ENCODE results near the gene KIF19. TPM values are rescaled to one million over a fixed set of nuclear protein-coding genes. Genes with fewer than 3 reads are reported as not detected.

Gene KIF19
- total and polyA plus RNA-seq, 2 of the 8 experiments (the other 6 are each of a cell fraction or from before 2014, with no cell fraction given) = 0.52 to 0.77 TPM

- DNase-seq (ENCODE audit: low read depth in 1 of 2, low spot score in 2 of 2) = peak in 1 of 2 experiments; percentile 56
- 0 out of 7 replicates have a peak, but pooled peaks cover 0 to 1% (median 0%) of the 10 kb centered on the region in 4 experiments for H3K27me3 ChIP-seq (replicated peaks in 1 of 4; ENCODE audit: control insufficient read depth in 3 of 4, extremely low read depth in 1 of 4, insufficient read depth in 3 of 4, low read length in 3 of 4)
Measured at GRCh38 chr17:74380086-74380958, 54.3 kb downstream of the KIF19 start.

More at GRCh38 chr17:74380086-74380958, 54.3 kb downstream of the KIF19 start:
- no peak overlapping the region for H2BK5ac ChIP-seq (ENCODE audit: low read depth, low read length)
- no peak overlapping the region for H3K4ac ChIP-seq (replicated peaks; ENCODE audit: insufficient read length, low read depth, low read length)
- H3K27ac ChIP-seq (ENCODE audit: low read depth, low read length) = no peak overlapping the region
- no peak overlapping the region for H4K5ac ChIP-seq (ENCODE audit: insufficient read length, low read depth, low read length)
- H3K9ac ChIP-seq (replicated peaks in 1 of 4; ENCODE audit: extremely low read depth in 1 of 4, low read depth in 3 of 4, low read length in 3 of 4) = no peak overlapping the region
- H3K9me3 ChIP-seq (ENCODE audit: insufficient read depth in 2 of 2, low read depth in 1 of 2, low read length in 1 of 2) = no peaks in the 10 kb centered on the region
- TF ChIP-seq RAD21 (IDR thresholded peaks at IDR 0.05 in 1 of 2, conservative IDR thresholded peaks at IDR 0.05 in 1 of 2; ENCODE audit: low read depth in 2 of 2, low read length in 2 of 2) = peak; percentile 34 to 55
- TF ChIP-seq, protein P1, sequence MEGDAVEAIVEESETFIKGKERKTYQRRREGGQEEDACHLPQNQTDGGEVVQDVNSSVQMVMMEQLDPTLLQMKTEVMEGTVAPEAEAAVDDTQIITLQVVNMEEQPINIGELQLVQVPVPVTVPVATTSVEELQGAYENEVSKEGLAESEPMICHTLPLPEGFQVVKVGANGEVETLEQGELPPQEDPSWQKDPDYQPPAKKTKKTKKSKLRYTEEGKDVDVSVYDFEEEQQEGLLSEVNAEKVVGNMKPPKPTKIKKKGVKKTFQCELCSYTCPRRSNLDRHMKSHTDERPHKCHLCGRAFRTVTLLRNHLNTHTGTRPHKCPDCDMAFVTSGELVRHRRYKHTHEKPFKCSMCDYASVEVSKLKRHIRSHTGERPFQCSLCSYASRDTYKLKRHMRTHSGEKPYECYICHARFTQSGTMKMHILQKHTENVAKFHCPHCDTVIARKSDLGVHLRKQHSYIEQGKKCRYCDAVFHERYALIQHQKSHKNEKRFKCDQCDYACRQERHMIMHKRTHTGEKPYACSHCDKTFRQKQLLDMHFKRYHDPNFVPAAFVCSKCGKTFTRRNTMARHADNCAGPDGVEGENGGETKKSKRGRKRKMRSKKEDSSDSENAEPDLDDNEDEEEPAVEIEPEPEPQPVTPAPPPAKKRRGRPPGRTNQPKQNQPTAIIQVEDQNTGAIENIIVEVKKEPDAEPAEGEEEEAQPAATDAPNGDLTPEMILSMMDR (IDR thresholded peaks at IDR 0.05; ENCODE audit: control extremely low read depth in 1 of 3, insufficient read depth in 1 of 3, low read depth in 1 of 3, low read length in 3 of 3) = peak in 2 of 3 experiments; percentile 28 to 30; a peak in 2 of 4 replicates
- TF ChIP-seq SP4 (IDR thresholded peaks at IDR 0.05; ENCODE audit: low read length) = 0 out of 2 replicates have a peak, but pooled peaks have one; percentile 1
- TF ChIP-seq GABPA (IDR thresholded peaks at IDR 0.05; ENCODE audit: borderline replicate concordance, insufficient read depth, low read length) = no peak
- H3K4me3 ChIP-seq (ENCODE audit: extremely low read depth in 1 of 4, insufficient read depth in 2 of 4, low read depth in 3 of 4, low read length in 4 of 4) = peak overlapping the region in 3 of 4 experiments; percentile 24 to 54 (median 47); a peak in 6 of 8 replicates
- no peak overlapping the region for H2AK5ac ChIP-seq (ENCODE audit: low read depth, low read length)
- no peak for FAIRE-seq
- peak overlapping the region; percentile 17 for H4K91ac ChIP-seq (replicated peaks; ENCODE audit: insufficient read length, low read length)
- peak overlapping the region; percentile 96; the same call in 1 of the 2 replicates for H2AFZ ChIP-seq (ENCODE audit: low read length)
- no peaks in the 10 kb centered on the region for H3K36me3 ChIP-seq (ENCODE audit: control insufficient read depth in 2 of 4, insufficient read depth in 4 of 4, low read length in 3 of 4)
- ChIA-PET CTCF (ENCODE audit: partially characterized antibody) (interaction anchor here (0.6 to 8.4 kb wide), 37 partner anchors 8 to 1806 kb away, joined by 3 to 106 read pairs (median 5); partner anchors contain the start of genes BTBD17, CD300A, CD300LB and GPR142), POLR2A (ENCODE audit: partially characterized antibody) (interaction anchor here (1.0 to 3.0 kb wide), 4 partner anchors 44 to 75 kb away, joined by 3 to 6 read pairs (median 6); no protein-coding TSS in a partner anchor)
- H3K56ac ChIP-seq (replicated peaks; ENCODE audit: insufficient read length, low read depth, low read length) = no peak overlapping the region
- no peak overlapping the region for H2BK120ac ChIP-seq (replicated peaks; ENCODE audit: low read depth, low read length)
- H2BK15ac ChIP-seq (ENCODE audit: low read length) = 0 out of 2 replicates have a peak overlapping the region, but pooled peaks have one; percentile 61
- H3K4me1 ChIP-seq (replicated peaks in 1 of 4; ENCODE audit: control insufficient read depth in 3 of 4, insufficient read depth in 4 of 4, low read length in 3 of 4) = peaks cover 0 to 9% (median 6%) of the 10 kb centered on the region in 4 experiments; a peak in 6 of 7 replicates
- H2BK12ac ChIP-seq (ENCODE audit: low read depth, low read length) = peak overlapping the region; percentile 60; the same call in 1 of the 2 replicates
- no peaks in the 10 kb centered on the region; the same call in 1 of the 2 replicates for H3K23me2 ChIP-seq (ENCODE audit: low read depth, low read length)
- H3K23ac ChIP-seq (ENCODE audit: insufficient read length) = no peak overlapping the region
- no peaks in the 10 kb centered on the region for H3K79me1 ChIP-seq (ENCODE audit: low read depth, low read length)
- H3K18ac ChIP-seq (ENCODE audit: extremely low read depth, low read length) = peak overlapping the region; percentile 78; the same call in 1 of the 2 replicates
- H3K79me2 ChIP-seq (ENCODE audit: control insufficient read depth in 1 of 2, insufficient read depth in 2 of 2, low read length in 2 of 2) = no peaks in the 10 kb centered on the region
- no peak overlapping the region for H3K14ac ChIP-seq (ENCODE audit: insufficient read length)
- H4K8ac ChIP-seq (ENCODE audit: extremely low read depth, insufficient read depth, low read length) = no peak overlapping the region
- peak overlapping the region; percentile 32 to 90; a peak in 3 of 4 replicates for H3K4me2 ChIP-seq (ENCODE audit: insufficient read depth in 1 of 2, low read depth in 2 of 2, low read length in 2 of 2)
- H2BK20ac ChIP-seq (ENCODE audit: low read length) = peak overlapping the region; percentile 48; the same call in 1 of the 2 replicates
- WGBS, 2 experiments (ENCODE audit: extremely low coverage in 1 of 2, insufficient coverage in 1 of 2, insufficient read length in 1 of 2, insufficient replicate concordance in 2 of 2, low coverage in 1 of 2, low lambda C conversion rate in 2 of 2, missing lambda C conversion rate in 1 of 2) = 30% methylated on average over 13 of the region's 17 CpGs; no CpG with 5 or more reads in 1 of the 2 experiments
- H4K20me1 ChIP-seq (replicated peaks in 1 of 2; ENCODE audit: control insufficient read depth in 1 of 2, insufficient read depth in 2 of 2, low read length in 2 of 2) = no peaks in the 10 kb centered on the region

All from H1 (cell line).